H9 (cell line): ENCODE data around the gene SMC1B. TPM values are rescaled to one million over a fixed set of nuclear protein-coding genes. Genes with fewer than 3 reads are reported as not detected.
"Not testable (repeated sequence)": the region's sequence is repeated elsewhere in the genome, so short reads cannot be mapped to it uniquely, and the experiment has no call there.

ENCODE experiments used
- DNase-seq: peaks from one replicate; pipeline ENCODE4 v3.0.0-alpha.2; 2017
- H2AFZ ChIP-seq: one replicate; pipeline ENCODE4 v1.6.1; 2013; ENCODE audit warnings: mild to moderate bottlenecking, low read length, control low read depth, moderate library complexity
- H2AK5ac ChIP-seq: 2 replicates; pipeline ENCODE4 v1.6.1; 2013; ENCODE audit warnings: low read length, control low read depth, mixed read lengths; ENCODE audit not compliant: insufficient read length
- H2BK120ac ChIP-seq: one replicate; pipeline ENCODE4 v1.6.1; 2013; ENCODE audit warnings: low read depth, mild to moderate bottlenecking, low read length, control low read depth, inconsistent platforms; ENCODE audit not compliant: poor library complexity, severe bottlenecking
- H2BK12ac ChIP-seq: 2 replicates; pipeline ENCODE4 v1.6.1; 2013; ENCODE audit warnings: low read length, control low read depth, mixed read lengths, low read depth; ENCODE audit not compliant: insufficient read length
- H2BK15ac ChIP-seq: 2 replicates; pipeline ENCODE4 v1.6.1; 2013; ENCODE audit warnings: low read depth, low read length, control low read depth
- H2BK20ac ChIP-seq: one replicate; pipeline ENCODE4 v1.6.1; 2013; ENCODE audit warnings: low read depth, mild to moderate bottlenecking, low read length, control low read depth, inconsistent platforms; ENCODE audit not compliant: poor library complexity, severe bottlenecking
- H2BK5ac ChIP-seq: 2 replicates; pipeline ENCODE4 v1.6.1; 2013; ENCODE audit warnings: low read length, control low read depth, mixed read lengths; ENCODE audit not compliant: insufficient read length
- H3K14ac ChIP-seq: 2 replicates; pipeline ENCODE4 v1.6.1; 2013; ENCODE audit warnings: low read length, control low read depth; ENCODE audit not compliant: insufficient read depth
- H3K18ac ChIP-seq: 2 replicates; pipeline ENCODE4 v1.6.1; 2013; ENCODE audit warnings: low read depth, mild to moderate bottlenecking, mixed read lengths, low read length, control low read depth; ENCODE audit not compliant: insufficient read length
- H3K23ac ChIP-seq: 2 replicates; pipeline ENCODE4 v1.6.1; 2013; ENCODE audit warnings: low read length, control low read depth, mixed read lengths, low read depth; ENCODE audit not compliant: insufficient read length
- H3K23me2 ChIP-seq: 2 replicates; pipeline ENCODE4 v1.6.1; 2013; ENCODE audit warnings: low read depth, mild to moderate bottlenecking, mixed read lengths, low read length, control low read depth; ENCODE audit not compliant: insufficient read length, poor library complexity, severe bottlenecking
- H3K27ac ChIP-seq: 2 replicates; pipeline ENCODE4 v1.5.1; 2013; ENCODE audit warnings: low read length, control low read depth, mixed read lengths, low read depth; ENCODE audit not compliant: insufficient read length
- H3K27me3 ChIP-seq: 2 replicates; pipeline ENCODE4 v1.6.1; 2013; ENCODE audit warnings: low read length, control low read depth, inconsistent platforms; ENCODE audit not compliant: insufficient read depth
- H3K4ac ChIP-seq: 2 replicates; pipeline ENCODE4 v1.6.1; 2013; ENCODE audit warnings: low read depth, mild to moderate bottlenecking, control low read depth, inconsistent platforms, low read length, moderate library complexity
- H3K4me1 ChIP-seq: 2 replicates; pipeline ENCODE4 v1.6.1; 2013; ENCODE audit warnings: low read length, control low read depth, inconsistent platforms; ENCODE audit not compliant: insufficient read depth
- H3K4me2 ChIP-seq: 2 replicates; pipeline ENCODE4 v1.6.1; 2013; ENCODE audit warnings: low read length, control low read depth, mixed read lengths; ENCODE audit not compliant: insufficient read length, insufficient read depth
- H3K56ac ChIP-seq: 2 replicates; pipeline ENCODE4 v1.6.1; 2013; ENCODE audit warnings: low read depth, mild to moderate bottlenecking, mixed read lengths, low read length, control low read depth; ENCODE audit not compliant: insufficient read length
- H3K79me1 ChIP-seq: 2 replicates; pipeline ENCODE4 v1.6.1; 2013; ENCODE audit warnings: low read depth, mild to moderate bottlenecking, moderate library complexity, low read length, control low read depth, inconsistent platforms; ENCODE audit not compliant: insufficient read depth, poor library complexity, severe bottlenecking
- H3K79me2 ChIP-seq: 2 replicates; pipeline ENCODE4 v1.6.1; 2013; ENCODE audit warnings: low read length, control low read depth, inconsistent platforms; ENCODE audit not compliant: insufficient read depth
- H3K9ac ChIP-seq: 2 replicates; pipeline ENCODE4 v1.6.1; 2013; ENCODE audit warnings: low read length, control low read depth, mixed read lengths; ENCODE audit not compliant: insufficient read length; ENCODE audit errors: extremely low read depth
- H3K9me3 ChIP-seq: one replicate; pipeline ENCODE4 v1.6.1; 2013; ENCODE audit warnings: low read depth, low read length, inconsistent platforms; ENCODE audit not compliant: control insufficient read depth
- H3T11ph ChIP-seq: one replicate; pipeline ENCODE4 v1.6.1; 2013; ENCODE audit warnings: mild to moderate bottlenecking, low read length, control low read depth, inconsistent platforms
- H4K20me1 ChIP-seq: one replicate; pipeline ENCODE4 v1.6.1; 2013; ENCODE audit not compliant: control insufficient read depth, insufficient read length, insufficient read depth
- H4K5ac ChIP-seq: 2 replicates; pipeline ENCODE4 v1.6.1; 2013; ENCODE audit warnings: low read depth, mild to moderate bottlenecking, mixed read lengths, low read length, control low read depth; ENCODE audit not compliant: insufficient read length
- H4K8ac ChIP-seq: replicated peaks from 2 replicates; pipeline ENCODE4 v1.6.1; 2013; ENCODE audit warnings: low read length, control low read depth, mixed read lengths, low read depth; ENCODE audit not compliant: insufficient read length
- H4K91ac ChIP-seq: 2 replicates; pipeline ENCODE4 v1.6.1; 2013; ENCODE audit warnings: low read depth, mild to moderate bottlenecking, moderate library complexity, mixed read lengths, low read length, control low read depth; ENCODE audit not compliant: insufficient read length
- H3K27ac Mint-ChIP-seq, 3 experiments: 2 replicates in 2 of 3; 3 replicates in 1 of 3; pipeline ENCODE4 v1.8.0; 2020 to 2021; ENCODE audit warnings: mixed read lengths in 3 of 3, mild to moderate bottlenecking in 1 of 3, moderate library complexity in 1 of 3
- H3K27me3 Mint-ChIP-seq: 2 replicates; pipeline ENCODE4 v1.8.0; 2021; ENCODE audit warnings: low read depth, mild to moderate bottlenecking, moderate library complexity, mixed read lengths
- H3K36me3 Mint-ChIP-seq, 3 experiments: 2 replicates in 2 of 3; 3 replicates in 1 of 3; pipeline ENCODE4 v1.8.0; 2020 to 2021; ENCODE audit warnings: low read depth in 3 of 3, mixed read lengths in 3 of 3; ENCODE audit not compliant: insufficient read depth in 1 of 3
- H3K4me1 Mint-ChIP-seq, 2 experiments: 2 replicates each; pipeline ENCODE4 v1.8.0; 2020; ENCODE audit warnings: mixed read lengths in 2 of 2
- H3K4me3 Mint-ChIP-seq, 2 experiments: 2 replicates in 1 of 2; 3 replicates in 1 of 2; pipeline ENCODE4 v1.8.0; 2020 to 2021; ENCODE audit warnings: mild to moderate bottlenecking in 2 of 2, mixed read lengths in 2 of 2, moderate library complexity in 1 of 2
- H3K9me3 Mint-ChIP-seq, 2 experiments: 2 replicates in 1 of 2; 3 replicates in 1 of 2; pipeline ENCODE4 v1.8.0; 2020; ENCODE audit warnings: mild to moderate bottlenecking in 2 of 2, mixed read lengths in 2 of 2, moderate library complexity in 1 of 2
- WGBS: extraction: QIAGEN DNeasy Blood & Tissue Kit; methylation state at CpG from one replicate; pipeline ENCODE4 v1.1.7; 2013; ENCODE audit warnings: missing lambda C conversion rate, low lambda C conversion rate, mixed read lengths; ENCODE audit not compliant: insufficient read length; ENCODE audit errors: extremely low coverage; 5-methylcytosine and 5-hydroxymethylcytosine counted together
- total RNA-seq: library from RNA; stranded (reverse); gene quantifications from 2 replicates; pipeline ENCODE4 v1.2.1, GENCODE V29; 2021
- TF ChIP-seq, protein P1 (sequence below): fragments of 200-600 bp; sonication (generic); conservative IDR thresholded peaks from 3 replicates; pipeline ENCODE4 v1.8.0; 2021; ENCODE audit warnings: antibody characterized with exemption, mild to moderate bottlenecking

The SMC1B gene
- total RNA-seq, 1 experiment from 2014 or later = not detected

DNA sequence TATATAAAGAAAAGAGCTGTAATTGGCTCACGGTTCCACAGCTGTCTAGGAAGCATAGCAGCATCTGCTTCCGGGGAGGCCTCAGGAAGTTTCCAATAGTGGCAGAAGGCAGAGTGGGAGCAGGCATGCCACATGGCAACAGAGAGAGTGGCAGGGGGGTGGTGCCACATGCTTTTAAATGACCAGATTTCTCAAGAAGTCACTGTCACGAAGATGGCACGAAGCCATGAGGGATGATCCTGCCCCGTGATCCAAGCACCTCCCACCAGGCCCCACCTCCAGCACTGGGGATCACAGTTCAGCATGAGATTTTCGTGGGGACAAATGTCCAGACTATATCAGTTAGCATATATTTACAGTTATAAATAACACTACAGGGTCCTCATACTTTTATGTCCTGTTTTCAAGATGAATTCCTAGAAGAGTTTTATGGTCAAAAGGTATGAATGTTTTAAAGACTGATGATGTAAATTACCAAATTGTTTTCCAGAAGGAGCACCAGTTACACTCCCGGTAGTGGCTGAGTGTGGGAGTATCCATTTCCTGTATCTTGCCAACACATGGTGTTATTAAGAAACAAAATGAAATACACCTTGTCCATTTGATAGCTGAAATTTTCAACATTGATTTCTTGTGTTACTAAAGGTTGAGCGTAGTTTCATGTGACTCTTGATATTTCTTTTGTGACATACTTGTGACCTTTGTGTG, 84.4 kb downstream of the SMC1B start:
- Histone ChIP-seq H3K56ac (no peak overlapping the region), H3K23ac (no peak overlapping the region), H3K18ac (no peak overlapping the region), H3K4me1 (no peaks in the 10 kb centered on the region), H2BK12ac (no peak overlapping the region), H2AK5ac (no peak overlapping the region), H3K79me2 (no peaks in the 10 kb centered on the region), H3K27me3 (no peaks in the 10 kb centered on the region), H3K79me1 (no peaks in the 10 kb centered on the region), H3K4ac (no peak overlapping the region), H3T11ph (no peak overlapping the region), H3K9ac (no peak overlapping the region), H3K14ac (no peak overlapping the region), H2BK20ac (no peak overlapping the region), H2BK5ac (no peak overlapping the region), H2BK15ac (no peak overlapping the region), H2BK120ac (no peak overlapping the region), H3K27ac (no peak overlapping the region), H4K8ac (no peak overlapping the region), H2AFZ (no peak overlapping the region), H4K5ac (no peak overlapping the region), H3K23me2 (no peaks in the 10 kb centered on the region), H4K91ac (no peak overlapping the region), H3K4me2 (no peak overlapping the region), H4K20me1 (no peaks in the 10 kb centered on the region), H3K9me3 (no peaks in the 10 kb centered on the region)
- Mint-ChIP-seq H3K27ac (no peak overlapping the region; a peak in 1 of 7 replicates), H3K27me3 (no peaks in the 10 kb centered on the region), H3K4me3 (no peak overlapping the region), H3K9me3 (no peaks in the 10 kb centered on the region), H3K36me3 (peaks cover 16 to 70% (median 59%) of the 10 kb centered on the region in 3 experiments; a peak in 6 of 7 replicates), H3K4me1 (no peaks in the 10 kb centered on the region)
- TF ChIP-seq, protein P1, sequence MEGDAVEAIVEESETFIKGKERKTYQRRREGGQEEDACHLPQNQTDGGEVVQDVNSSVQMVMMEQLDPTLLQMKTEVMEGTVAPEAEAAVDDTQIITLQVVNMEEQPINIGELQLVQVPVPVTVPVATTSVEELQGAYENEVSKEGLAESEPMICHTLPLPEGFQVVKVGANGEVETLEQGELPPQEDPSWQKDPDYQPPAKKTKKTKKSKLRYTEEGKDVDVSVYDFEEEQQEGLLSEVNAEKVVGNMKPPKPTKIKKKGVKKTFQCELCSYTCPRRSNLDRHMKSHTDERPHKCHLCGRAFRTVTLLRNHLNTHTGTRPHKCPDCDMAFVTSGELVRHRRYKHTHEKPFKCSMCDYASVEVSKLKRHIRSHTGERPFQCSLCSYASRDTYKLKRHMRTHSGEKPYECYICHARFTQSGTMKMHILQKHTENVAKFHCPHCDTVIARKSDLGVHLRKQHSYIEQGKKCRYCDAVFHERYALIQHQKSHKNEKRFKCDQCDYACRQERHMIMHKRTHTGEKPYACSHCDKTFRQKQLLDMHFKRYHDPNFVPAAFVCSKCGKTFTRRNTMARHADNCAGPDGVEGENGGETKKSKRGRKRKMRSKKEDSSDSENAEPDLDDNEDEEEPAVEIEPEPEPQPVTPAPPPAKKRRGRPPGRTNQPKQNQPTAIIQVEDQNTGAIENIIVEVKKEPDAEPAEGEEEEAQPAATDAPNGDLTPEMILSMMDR = no peak
- WGBS = no CpG with 5 or more reads among the region's 8 CpGs
- no peak for DNase-seq

DNA sequence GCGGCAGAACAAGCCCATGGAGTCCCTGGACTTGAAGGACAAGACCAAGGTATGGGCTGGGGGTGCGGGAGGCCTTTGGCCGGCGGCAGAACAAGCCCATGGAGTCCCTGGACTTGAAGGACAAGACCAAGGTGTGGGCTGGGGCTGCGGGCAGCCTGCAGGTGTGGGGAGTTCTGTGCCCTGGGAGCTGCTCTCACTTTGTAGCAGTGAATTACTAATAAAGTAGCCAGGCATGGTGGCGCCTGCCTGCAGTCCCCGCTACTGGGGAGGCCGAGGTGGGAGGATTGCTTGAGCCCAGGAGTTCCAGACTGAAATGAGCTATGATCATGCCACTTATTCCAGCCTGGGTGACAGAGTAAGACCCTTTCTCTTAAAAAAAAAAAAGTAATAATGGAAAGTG, 85.1 kb downstream of the SMC1B start:
- not testable (repeated sequence) for H2AK5ac ChIP-seq, H3K9me3 Mint-ChIP-seq, H3T11ph ChIP-seq, H3K27ac Mint-ChIP-seq, H2BK120ac ChIP-seq, H3K27me3 ChIP-seq, H4K8ac ChIP-seq, H3K23me2 ChIP-seq, H4K91ac ChIP-seq, H3K18ac ChIP-seq, H3K4ac ChIP-seq, H3K27ac ChIP-seq, H2AFZ ChIP-seq, H3K4me3 Mint-ChIP-seq, H3K4me1 Mint-ChIP-seq, H3K14ac ChIP-seq, H3K79me1 ChIP-seq, DNase-seq, H2BK5ac ChIP-seq, H3K9ac ChIP-seq, H4K5ac ChIP-seq, H3K9me3 ChIP-seq, H3K23ac ChIP-seq, H2BK20ac ChIP-seq, H3K27me3 Mint-ChIP-seq, H3K4me2 ChIP-seq, H2BK15ac ChIP-seq, H4K20me1 ChIP-seq, H3K79me2 ChIP-seq, H3K56ac ChIP-seq, H2BK12ac ChIP-seq, H3K4me1 ChIP-seq
- WGBS = no CpG with 5 or more reads among the region's 8 CpGs
- H3K36me3 Mint-ChIP-seq = peaks cover 23 to 73% (median 65%) of the 10 kb centered on the region in 3 experiments; a peak in 6 of 7 replicates
